Measurements from ENCODE around the gene SC5D. TPM values are rescaled to one million over a fixed set of nuclear protein-coding genes. Genes with fewer than 3 reads are reported as not detected.
A peak's percentile ranks its signal among the peaks of the same experiment; 100 is the strongest.

The SC5D gene
- total RNA-seq, 4 donors from 2014 or later, result 43.6 to 75.8 (median 56.8) TPM

DNA sequence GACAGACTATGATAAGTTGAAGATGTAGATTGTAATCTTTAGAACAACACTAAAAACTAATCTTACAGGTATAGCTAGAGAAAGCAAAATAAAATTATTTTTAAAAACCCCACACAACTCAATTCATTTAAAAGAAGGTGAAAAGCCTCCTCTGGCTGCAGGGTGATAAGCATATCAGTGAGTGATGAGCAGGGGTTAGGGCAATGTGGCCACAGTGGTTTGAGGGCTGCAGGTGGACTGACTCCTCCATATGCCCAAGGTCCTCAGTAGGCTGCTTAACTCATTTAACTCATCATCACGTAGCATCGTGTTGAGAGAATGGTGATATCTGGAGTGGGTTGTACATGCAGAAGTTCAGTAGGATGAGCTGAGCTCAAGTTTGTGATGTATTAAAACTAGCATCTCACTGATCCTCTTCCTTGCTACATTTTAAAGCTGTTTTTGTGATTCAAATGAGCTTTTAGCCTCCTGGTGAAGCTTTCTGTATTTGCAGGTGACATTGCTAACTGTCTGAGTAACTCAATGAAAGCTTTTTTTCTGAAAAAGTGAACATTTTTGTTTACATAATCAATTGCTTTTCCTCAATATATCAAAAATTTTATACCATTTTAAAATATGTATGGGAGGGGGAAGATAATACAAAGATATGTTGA is 37.0 kb upstream of the SC5D start:
- Histone ChIP-seq H3K27me3 (no peaks in the 10 kb centered on the region), H3K9me3 (no peaks in the 10 kb centered on the region), H3K4me3 (no peak overlapping the region), H3K4me1 (peaks cover 0 to 34% (median 4%) of the 10 kb centered on the region in 3 donors), H3K36me3 (no peaks in the 10 kb centered on the region), H3K27ac (no peak overlapping the region)
- DNase-seq, result no peak
- intact Hi-C loops (cut with DNase I), result no loop called here
- 92 to 98% methylated on average over 2 of the region's 2 CpGs for WGBS, 2 donors
- TF ChIP-seq, protein P1, sequence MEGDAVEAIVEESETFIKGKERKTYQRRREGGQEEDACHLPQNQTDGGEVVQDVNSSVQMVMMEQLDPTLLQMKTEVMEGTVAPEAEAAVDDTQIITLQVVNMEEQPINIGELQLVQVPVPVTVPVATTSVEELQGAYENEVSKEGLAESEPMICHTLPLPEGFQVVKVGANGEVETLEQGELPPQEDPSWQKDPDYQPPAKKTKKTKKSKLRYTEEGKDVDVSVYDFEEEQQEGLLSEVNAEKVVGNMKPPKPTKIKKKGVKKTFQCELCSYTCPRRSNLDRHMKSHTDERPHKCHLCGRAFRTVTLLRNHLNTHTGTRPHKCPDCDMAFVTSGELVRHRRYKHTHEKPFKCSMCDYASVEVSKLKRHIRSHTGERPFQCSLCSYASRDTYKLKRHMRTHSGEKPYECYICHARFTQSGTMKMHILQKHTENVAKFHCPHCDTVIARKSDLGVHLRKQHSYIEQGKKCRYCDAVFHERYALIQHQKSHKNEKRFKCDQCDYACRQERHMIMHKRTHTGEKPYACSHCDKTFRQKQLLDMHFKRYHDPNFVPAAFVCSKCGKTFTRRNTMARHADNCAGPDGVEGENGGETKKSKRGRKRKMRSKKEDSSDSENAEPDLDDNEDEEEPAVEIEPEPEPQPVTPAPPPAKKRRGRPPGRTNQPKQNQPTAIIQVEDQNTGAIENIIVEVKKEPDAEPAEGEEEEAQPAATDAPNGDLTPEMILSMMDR (IDR thresholded peaks at IDR 0.05), result no peak

DNA sequence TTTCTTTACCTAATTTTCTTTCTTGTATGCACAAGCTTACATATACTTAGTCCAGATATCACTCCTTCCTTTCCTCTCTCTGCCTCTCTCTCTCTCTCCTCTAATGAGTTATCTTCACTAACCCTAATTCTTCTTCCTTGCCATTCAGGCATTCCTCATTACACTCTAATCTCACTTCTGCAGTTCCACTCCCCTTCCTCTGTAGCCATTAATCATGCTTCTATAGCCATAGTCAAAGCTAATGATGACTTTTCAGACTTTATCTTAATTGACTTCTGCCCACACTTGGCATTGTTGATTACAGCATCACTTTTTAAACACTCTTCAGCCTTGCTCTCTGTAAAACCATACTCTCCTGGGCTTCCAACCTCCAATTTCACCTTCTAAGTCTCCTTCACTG is 35.3 kb upstream of the SC5D start:
- peak overlapping the region in 3 of 4 donors; percentile 9 to 53 (median 15) for H3K27ac ChIP-seq
- no peaks in the 10 kb centered on the region for H3K36me3 ChIP-seq
- peaks cover 0 to 32% (median 4%) of the 10 kb centered on the region in 3 donors for H3K4me1 ChIP-seq
- H3K27me3 ChIP-seq, result no peaks in the 10 kb centered on the region
- no peak for DNase-seq
- no peaks in the 10 kb centered on the region for H3K9me3 ChIP-seq
- H3K4me3 ChIP-seq, result no peak overlapping the region
- TF ChIP-seq, protein P1 (IDR thresholded peaks at IDR 0.05), result no peak
- no peak for TF ChIP-seq POLR2A (IDR thresholded peaks at IDR 0.05)
- intact Hi-C loops (cut with DNase I), result no loop called here

DNA sequence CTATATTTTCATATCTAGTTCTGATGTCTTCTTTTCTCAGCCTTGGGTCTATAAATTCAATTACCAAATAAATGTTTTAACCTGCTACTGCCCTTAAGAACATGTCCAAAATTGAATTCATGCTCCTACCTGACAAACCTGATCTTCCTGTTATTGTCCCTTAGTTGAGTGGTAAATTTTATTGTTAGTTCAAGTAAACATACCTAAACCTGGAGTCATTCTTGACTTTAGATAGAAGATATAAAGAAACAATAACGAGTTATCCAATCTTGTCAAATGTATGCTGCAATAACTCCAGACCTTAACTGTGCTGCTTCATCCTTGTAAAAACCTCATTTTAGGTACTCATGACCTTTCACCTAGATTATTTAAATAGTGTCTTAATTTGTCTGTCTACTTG is 34.6 kb upstream of the SC5D start:
- TF ChIP-seq, protein P1 (IDR thresholded peaks at IDR 0.05), result no peak
- no peak for TF ChIP-seq POLR2A (IDR thresholded peaks at IDR 0.05)
- 31 to 71% methylated on average over 1 of the region's 1 CpG for WGBS, 2 donors
- DNase-seq, result no peak
- Histone ChIP-seq H3K27ac (peak overlapping the region in 3 of 4 donors; percentile 9 to 53 (median 15)), H3K27me3 (no peaks in the 10 kb centered on the region), H3K4me3 (no peak overlapping the region), H3K4me1 (peaks cover 0 to 28% (median 4%) of the 10 kb centered on the region in 3 donors), H3K36me3 (no peaks in the 10 kb centered on the region), H3K9me3 (no peaks in the 10 kb centered on the region)
- intact Hi-C loops (cut with DNase I), result no loop called here

DNA sequence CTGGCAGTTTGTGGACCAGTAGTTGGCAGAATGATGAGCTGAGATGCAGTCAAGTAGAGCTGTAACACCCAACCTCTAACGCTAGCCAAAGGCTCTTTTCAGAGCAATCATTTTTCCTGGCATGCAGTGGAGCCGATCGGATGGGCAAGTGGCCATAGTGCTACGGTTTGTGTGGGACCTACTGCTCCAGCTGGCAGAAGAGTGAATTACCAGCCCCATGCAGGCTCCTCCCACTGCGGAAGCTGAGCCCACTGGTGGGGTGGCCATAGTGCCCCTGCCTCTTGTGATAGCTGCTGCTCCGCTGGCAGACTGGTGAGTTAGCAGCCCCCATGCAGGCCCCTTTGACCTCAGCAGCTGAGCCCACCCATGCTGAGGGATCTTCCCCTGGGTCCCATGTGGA is 27.0 kb upstream of the SC5D start:
- H3K36me3 ChIP-seq, result no peaks in the 10 kb centered on the region
- no peak overlapping the region for H3K4me3 ChIP-seq
- H3K4me1 ChIP-seq, result no peaks in the 10 kb centered on the region
- intact Hi-C loops (cut with DNase I), result no loop called here
- H3K9me3 ChIP-seq, result no peaks in the 10 kb centered on the region
- TF ChIP-seq, protein P1 (IDR thresholded peaks at IDR 0.05), result no peak
- TF ChIP-seq POLR2A (IDR thresholded peaks at IDR 0.05), result no peak
- peaks cover 0 to 53% (median 0%) of the 10 kb centered on the region in 4 donors for H3K27me3 ChIP-seq
- no peak for DNase-seq
- no peak overlapping the region for H3K27ac ChIP-seq
- WGBS, 2 donors, result 45 to 66% methylated on average over 4 to 5 of the region's 6 CpGs

DNA sequence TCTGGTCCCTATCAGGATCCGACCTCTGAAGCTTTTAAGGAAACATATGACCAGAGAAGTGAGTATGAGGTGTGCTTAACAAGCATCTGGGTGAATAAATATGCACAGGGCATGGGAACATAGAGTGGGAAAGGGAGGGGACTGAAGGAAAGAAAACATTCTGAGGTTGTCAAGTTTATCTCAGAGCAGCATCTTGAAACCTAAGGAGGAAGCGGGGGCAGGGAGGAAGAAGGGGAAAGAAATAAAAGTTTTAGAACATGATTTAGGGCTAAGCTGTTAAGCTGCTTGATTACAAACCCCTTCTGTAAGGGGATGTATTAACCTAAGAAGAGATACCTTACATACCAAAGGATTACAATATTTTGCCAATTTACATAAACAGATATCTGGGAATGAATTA is 24.0 kb upstream of the SC5D start:
- 25 to 50% methylated on average over 2 of the region's 2 CpGs for WGBS, 2 donors

More for the DNA sequence above, 24.0 kb upstream of the SC5D start:
- intact Hi-C loops (cut with DNase I), result no loop called here
- TF ChIP-seq, protein P1 (IDR thresholded peaks at IDR 0.05), result no peak
- TF ChIP-seq POLR2A (IDR thresholded peaks at IDR 0.05), result no peak
- Histone ChIP-seq H3K27ac (no peak overlapping the region), H3K9me3 (no peaks in the 10 kb centered on the region), H3K4me3 (no peak overlapping the region), H3K27me3 (peaks cover 0 to 59% (median 0%) of the 10 kb centered on the region in 4 donors), H3K4me1 (no peaks in the 10 kb centered on the region), H3K36me3 (no peaks in the 10 kb centered on the region)
- DNase-seq, result no peak

Data from esophagus squamous epithelium (tissue), 5 donors.